HG02571 (cell line): ENCODE results near the gene SLC12A6.
"Not testable (repeated sequence)": the region's sequence is repeated elsewhere in the genome, so short reads cannot be mapped to it uniquely, and the experiment has no call there.

Experiments
- ATAC-seq: cut with Tn5 transposase; IDR thresholded peaks from one replicate; pipeline ENCODE4 v1.9.1; 2021; ENCODE audit warnings: mild to moderate bottlenecking, moderate library complexity; ENCODE audit not compliant: unreplicated experiment

SLC12A6 gene

DNA sequence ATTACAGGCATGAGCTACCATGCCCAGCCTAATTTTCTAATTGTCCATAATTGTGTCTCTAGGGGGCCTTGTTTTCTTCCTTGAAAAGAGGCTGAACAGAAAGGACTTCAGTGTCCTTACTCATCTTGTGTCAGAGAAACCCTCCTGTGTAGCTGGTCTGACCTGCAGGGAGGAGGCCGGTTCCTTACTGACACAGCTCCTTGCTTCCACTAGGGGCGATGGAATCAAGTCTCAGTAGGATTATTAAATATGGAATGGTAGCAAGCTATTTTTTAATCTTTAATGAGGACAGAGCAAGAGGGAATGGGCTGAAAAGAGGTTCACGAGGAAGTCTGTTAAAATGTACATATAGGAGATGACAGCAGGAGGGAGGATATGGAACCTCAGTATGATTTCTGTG is 20.8 kb upstream of the SLC12A6 start:
- ATAC-seq, result no peak

DNA sequence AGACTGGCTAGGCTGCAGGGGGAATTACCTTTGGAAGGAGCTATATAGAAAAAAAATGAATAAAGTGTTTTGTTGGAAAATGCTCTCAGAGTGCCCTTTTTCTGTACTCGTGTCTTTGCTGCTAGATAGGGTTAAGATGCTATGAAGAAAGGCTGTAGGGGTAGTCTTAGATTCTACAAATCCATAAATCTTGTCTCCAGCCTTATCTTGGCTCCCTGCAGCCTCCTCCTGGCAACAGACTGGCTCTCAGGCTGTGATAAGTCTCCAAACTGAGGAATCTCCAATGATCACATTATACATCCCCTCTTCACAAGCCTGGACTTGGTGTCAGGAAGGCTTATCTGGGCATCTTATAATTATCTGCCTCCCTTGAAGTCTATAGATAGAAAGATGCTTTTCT is 20.1 kb upstream of the SLC12A6 start:
- ATAC-seq, result no peak

DNA sequence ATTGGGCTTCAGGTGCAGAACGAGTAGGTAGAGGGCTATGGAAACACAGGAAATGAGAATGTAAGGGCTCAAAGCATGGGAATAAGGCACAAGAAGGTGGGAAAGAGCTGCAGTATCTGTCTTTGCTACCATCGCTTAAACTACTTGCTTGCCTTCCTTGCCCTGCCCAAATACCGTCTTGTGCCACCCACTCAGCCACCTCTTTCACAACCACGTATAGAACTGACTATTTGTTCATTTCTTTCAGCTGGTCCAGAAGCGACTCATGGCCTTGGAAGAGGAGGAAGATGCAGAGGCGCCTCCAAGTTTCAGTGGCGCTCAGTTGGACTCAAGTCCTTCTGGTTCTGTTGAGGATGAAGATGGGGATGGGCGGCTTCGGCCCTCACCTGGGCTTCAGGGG is 17.7 kb upstream of the SLC12A6 start:
- no peak for ATAC-seq

DNA sequence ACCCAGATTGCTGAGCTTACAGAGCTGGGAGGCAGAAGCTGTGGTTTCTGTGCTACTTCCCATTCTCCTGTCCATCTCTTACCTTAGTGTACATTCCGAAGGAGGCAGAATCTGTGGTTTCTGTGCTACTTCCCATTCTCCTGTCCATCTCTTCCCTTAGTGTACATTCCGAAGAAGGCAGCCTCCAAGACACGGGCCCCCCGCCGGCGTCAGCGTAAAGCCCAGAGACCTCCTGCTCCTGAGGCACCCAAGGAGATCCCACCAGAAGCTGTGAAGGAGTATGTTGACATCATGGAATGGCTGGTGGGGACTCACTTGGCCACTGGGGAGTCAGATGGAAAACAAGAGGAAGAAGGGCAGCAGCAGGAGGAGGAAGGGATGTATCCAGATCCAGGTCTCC is 16.7 kb upstream of the SLC12A6 start:
- ATAC-seq, result no peak

DNA sequence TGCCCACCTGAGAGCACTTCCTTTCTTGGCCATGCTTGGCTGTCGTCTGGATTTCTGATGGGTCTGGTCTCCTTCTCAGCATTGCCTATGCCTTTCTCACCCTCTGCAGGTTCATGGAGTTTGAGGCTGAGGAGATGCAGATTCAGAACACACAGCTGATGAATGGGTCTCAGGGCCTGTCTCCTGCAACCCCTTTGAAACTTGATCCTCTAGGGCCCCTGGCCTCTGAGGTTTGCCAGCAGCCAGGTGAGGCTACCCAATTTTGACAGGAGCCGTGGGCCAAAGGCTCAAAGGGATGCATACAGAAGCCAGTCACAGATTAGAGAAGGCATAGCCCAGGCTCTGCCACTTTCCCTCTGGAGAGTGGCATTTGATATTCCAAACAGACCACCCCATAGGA is 16.0 kb upstream of the SLC12A6 start:
- no peak for ATAC-seq

DNA sequence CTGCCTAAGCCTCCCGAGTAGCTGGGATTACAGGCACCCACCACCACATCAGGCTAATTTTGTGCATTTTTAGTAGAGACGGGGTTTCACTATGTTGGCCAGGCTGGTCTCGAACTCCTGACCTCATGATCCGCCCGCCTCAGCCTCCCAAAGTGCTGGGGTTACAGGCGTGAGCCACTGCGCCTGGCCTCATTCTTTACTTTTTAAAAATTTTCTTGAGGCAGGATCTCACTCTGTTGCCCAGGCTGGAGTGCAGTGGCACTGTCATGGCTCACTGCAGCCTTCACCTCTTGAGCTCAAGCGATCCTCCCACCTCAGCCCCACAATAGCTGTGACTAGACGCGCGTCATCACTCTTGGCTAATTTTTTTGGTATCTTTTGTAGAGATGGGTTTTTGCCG is 15.4 kb upstream of the SLC12A6 start:
- not testable (repeated sequence) for ATAC-seq

DNA sequence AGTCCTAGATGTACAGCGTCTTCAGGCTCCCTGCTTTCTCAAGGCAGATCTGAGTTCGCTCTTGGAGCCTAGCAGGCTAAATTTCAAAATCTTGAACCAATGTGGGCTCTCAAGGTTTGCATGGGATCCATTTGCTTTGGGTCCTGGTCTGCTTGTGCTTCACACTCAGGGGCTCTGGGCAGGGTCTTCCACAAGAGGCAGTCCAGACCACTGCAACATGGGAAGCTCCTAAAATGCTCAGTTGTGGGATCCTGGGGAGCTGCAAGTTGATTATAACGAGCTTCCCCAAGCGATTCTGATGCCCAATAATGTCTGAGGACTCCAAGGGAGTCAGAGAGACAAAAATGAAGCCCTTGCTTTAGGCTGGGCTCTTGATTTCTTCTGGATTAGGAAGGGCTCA is 12.2 kb upstream of the SLC12A6 start:
- ATAC-seq, result no peak

DNA sequence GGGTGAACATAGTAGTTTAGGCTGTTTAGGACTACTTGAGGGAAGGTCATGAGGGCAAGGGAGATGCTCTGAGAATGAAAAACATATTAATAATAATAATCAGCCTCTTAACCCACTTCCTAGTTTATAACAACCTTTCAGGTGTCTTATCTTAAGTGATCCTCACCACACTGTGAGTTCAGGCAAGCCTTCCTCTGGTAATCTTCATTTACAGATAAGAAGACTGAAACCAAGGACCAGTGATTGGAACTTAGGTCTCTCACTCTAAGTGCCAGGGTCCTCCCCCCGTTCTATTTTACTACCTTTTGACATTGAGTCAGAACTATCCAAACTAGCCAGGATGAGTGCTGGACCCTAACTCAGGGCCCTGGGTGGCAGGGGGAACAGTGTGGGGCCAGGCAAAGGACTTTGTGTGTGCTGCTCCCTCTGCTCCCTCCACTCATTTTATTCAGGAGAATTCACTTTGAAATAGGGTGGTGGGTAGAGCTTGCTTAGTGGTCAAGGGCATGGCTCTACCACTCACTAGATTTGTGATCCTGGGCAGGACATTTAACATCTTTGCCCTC is 11.2 kb upstream of the SLC12A6 start:
- ATAC-seq, result no peak

DNA sequence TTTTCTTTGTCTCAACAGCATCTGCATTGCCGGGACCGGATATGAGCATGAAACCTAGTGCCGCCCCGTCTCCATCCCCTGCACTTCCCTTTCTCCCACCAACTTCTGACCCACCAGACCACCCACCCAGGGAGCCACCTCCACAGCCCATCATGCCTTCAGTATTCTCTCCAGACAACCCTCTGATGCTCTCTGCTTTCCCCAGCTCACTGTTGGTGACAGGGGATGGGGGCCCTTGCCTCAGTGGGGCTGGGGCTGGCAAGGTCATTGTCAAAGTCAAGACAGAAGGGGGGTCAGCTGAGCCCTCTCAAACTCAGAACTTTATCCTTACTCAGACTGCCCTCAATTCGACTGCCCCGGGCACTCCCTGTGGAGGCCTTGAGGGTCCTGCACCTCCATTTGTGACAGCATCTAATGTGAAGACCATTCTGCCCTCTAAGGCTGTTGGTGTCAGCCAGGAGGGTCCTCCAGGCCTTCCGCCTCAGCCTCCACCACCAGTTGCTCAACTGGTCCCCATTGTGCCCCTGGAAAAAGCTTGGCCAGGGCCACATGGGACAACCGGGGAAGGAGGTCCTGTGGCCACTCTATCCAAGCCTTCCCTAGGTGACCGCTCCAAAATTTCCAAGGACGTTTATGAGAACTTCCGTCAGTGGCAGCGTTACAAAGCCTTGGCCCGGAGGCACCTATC is 10.5 kb upstream of the SLC12A6 start:
- no peak for ATAC-seq

DNA sequence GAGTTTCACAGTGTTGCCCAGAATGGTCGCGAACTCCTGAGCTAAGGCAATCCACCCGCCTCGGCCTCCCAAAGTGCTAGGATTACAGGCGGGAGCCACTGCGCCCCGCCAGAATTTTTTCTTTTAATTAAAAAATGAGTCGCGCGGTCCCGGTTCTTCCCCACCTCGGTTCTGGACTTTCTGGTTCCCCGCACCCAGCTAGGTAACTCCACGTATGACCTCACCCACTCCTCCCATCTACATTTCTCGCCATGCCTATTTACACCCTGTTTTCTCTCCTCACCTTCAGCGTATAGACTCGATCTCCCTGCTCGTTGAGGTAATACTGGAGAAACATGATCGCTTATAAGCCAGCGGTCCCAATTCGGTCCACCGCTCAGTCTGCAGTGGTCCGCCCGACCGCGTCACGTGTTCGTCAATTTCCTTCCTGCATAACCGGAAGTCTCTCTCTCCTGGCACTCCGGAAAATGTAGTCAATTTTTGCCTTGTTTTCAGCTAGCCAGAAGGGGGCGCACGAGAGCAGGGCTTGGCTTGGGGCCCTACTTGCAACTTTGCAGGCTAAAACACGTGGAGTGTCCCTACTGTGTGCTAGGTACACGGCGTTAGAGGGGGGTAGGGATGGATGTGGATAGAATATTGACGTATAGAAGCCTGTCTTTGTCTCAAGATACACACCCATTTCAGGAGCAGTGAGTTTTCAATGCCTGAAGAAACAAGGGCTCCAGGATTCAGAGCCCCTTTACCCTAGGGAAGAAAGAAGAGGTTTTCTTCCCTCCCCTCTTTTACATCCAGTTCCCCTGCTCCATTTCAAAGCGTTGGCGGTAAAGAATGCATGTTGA is 5.4 kb upstream of the SLC12A6 start, which contains the start of the genes NOP10 and NUTM1:
NOP10 (minus strand) TSS at position 400 of the 839 bp plus-strand sequence; CDS start at position 337, 63 bp downstream.
NUTM1 (plus strand) TSS at position 579 of the 839 bp plus-strand sequence. CDS start 382 bp downstream, outside the sequence.
- peak; percentile 89 for ATAC-seq

DNA sequence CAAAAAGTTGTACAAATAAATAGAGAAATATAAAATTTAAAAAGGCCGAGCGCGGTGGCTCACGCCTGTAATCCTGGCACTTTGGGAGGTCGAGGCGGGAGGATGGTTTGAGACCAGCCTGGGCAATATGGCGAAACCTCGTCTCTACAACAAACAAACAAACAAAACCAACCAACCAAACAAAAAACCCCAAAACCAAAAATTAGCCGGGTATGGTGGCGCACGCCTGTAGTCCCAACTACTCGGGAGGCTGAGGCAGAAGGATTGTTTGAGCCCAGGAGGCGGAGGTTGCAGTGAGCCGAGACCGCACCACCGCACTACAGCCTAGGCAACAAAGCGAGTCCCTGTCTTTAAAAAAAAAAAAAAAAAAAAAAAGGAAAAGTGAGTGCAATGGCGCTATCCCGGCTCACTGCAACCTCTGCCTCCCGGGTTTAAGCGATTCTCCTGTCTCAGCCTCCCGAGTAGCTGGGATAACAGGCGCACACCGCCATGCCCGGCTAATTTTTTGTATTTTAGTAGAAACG is 4.7 kb upstream of the SLC12A6 start:
- ATAC-seq, result not testable (repeated sequence)

DNA sequence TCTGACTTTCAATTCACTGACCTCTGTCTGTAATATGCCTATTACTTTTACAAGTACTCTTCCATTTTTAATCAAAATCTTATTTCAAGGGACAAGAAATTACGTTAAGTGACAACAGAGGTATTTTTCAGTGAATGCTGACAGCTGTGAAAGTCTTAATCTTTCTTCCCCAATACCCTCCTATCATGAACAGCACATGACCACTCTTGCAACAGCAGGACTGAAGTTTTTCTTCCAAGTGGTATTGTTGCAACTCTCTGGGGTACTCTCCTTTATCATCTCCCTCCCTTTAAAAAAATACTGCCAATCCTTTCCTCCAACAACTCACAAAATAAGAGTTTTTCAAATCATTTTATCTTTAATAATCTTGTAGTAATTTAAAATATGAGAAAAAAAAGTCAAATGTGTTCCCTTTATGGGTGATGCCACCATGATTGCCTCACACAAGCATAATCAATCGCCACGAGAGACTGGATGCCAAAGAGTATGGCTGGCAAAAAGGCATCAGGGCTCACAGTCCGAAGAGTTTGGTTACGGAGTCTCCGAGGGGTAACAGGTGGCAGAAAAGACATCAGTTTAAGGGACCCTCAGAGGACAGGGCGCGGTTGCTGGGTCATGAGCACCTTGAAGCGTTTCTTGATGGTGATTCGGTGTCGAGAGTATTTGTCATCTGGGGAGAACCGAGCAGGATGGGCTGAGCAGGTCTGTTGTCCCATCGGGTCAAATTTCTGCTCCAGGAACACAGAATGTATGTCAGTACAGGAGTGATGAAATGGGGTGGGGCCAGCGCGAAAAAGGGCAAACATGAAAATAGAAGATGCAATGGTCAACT is 4.0 kb upstream of the SLC12A6 start:
- ATAC-seq, result no peak

DNA sequence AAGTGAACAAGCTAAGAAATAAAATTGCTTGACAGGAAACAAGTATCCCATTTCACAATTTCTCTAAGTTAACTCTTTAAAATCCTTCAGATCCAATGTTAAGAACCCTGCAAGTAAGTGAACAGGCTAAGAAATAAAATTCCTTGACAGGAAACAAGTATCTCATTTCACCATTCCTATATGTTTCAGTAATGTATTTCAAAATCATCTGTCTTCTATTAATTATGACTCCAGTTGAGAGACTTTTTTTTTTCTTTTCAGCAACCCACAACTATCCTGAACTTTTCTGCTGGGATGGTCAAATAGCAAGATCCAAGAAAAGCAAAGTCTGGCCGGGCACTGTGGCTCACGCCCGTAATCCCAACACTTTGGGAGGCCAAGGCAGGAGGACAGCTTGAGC is 2.4 kb upstream of the SLC12A6 start:
- no peak for ATAC-seq

DNA sequence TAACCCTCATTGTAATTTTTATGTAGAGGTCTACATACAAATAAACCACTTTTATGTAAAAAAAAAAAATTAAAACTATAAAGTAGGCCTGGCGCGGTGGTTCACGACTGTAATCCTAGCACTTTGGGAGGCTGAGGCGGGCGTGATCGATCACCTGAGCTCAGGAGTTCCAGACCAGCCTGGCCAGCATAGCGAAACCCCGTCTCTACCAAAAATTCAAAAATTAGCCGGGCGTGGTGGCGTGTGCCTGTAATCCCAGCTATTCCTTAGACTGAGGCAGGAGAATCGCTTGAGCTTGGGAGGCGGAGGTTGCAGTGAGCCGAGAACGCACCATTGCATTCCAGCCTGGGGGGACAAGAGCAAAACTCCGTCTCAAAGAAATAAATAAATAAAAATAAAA is 766 bp upstream of the SLC12A6 start:
- no peak for ATAC-seq

DNA sequence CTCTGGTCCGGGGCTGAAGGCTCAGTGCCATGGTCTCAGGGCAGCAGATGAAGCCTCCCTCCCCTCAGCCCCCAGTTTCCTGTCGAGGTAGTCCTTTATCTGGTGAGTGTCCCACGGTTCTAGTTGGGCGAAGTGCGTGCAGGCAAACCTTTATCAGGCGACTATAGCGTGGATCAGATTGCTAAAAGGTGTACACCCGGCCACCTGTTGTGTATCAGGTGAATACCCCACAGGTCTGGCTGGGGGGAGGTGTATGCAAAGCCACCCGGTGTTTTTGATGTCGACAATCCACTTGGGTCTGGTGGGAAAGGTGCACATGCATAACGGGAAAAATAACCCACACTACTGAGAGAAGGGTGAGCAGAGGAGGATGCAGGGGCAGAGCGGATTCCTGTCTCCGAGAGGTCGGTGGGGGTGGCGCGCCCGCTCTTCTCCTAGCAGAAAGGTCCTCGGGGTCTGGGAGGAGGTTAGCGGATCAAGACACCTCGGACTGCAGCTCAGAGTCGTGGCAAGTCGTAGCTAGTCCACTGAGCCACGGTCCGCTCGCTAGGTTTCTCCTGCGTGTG is 507 bp downstream of the SLC12A6 start:
- peak; percentile 3 for ATAC-seq

DNA sequence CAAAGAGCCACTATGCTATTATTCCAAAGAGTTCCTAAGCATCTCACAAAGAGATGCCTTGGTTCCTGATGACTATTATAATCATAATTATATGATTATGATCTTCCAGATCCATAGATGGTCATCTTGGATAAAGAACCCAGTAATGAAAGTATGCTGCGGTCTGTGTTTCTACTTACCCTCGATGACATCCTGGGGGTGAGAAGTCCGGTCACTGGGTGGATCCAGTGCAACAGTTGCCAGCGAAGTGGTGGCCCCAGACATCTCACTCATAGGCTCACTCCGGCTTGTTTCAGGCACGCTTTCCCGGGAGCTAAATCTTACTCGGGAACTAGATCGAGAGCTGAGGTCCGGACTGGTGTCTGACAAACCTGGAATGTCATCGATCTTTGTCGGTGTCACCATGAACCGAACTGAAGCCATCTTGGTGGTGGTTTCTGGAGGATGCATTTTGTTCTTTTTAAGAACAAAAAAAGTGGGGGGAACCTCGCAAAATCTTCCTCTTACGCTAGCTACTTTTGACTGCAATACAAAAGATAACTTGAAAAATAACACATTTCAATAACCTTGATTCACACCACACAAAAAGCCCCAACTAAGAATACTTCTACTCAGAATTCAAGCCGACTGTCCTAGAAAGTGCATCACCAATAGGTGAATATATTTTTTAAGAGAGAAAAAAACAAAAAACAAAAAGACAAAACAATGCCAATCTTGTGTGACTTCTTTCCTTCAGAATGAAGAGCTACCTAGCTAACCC is 1.2 kb downstream of the SLC12A6 start:
- ATAC-seq, result no peak

DNA sequence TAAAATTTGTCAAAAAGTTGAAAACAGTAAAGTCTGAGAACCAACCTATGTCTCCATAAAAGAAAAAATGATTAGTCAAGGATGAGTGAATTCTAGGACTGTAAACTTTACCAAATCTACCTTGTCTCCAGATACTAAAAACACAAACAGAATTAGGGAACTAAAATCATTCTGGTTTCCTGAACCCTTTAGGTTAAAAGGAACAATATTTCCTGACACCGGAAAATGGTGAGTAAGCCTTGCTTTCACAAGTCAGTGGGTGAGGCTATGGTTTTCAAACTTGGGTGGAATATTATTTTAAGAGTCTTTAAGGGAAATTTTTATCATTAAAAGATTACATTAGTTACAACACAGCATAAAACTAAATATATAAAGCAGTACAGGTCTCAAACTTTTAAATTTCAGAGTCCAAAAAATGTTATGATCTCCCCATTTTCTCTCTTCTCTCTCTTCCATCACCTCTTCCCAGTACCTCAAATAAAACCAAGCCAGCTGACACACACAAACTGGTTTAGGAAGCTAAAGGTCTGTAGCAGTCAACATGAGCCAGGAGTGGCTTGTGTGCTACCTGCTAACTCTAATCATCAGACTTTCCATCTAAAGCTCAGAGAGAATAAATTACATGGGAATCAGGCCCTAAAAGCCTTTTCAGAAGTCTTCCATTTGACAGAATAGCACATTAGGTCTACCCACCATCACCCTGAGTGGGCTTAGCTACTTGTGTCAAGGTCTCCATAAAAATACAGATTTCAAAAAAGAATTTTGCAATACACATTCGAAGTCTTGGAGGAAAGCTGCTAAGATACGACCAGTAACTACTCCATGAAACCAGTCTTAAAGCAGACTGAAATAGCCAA is 2.2 kb downstream of the SLC12A6 start:
- ATAC-seq, result no peak

DNA sequence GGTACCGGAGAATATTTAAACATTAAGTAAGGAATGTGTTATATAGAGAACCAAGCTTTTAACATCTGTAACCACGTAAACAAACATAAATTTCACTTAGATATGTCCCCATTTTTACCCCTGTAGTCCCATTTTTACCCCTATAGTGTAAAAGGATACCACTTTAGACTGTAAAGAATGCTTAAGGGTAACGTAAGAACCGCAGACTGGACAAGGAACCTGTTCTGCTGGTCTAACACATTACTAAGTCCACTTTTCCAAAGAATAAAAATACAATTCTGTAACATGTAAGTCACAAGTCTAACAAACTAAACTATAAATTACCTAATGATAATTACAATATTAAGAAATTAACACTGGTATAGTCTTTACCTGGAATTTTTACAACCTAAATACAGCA is 2.9 kb downstream of the SLC12A6 start:
- ATAC-seq, result no peak
